A673 (cell line): ENCODE results near the gene SNX32.

ENCODE experiments used
- CTCF ChIP-seq: fragments of 300-800, 200-600 bp; sonication (generic); conservative IDR thresholded peaks from 2 replicates; pipeline ENCODE4 v1.5.1; 2017; ENCODE audit warnings: low read depth, mild to moderate bottlenecking, antibody characterized with exemption, low read length, moderate library complexity, mixed read lengths
- EZH2 ChIP-seq: fragments of 200-600 bp; sonication (generic); IDR thresholded peaks from 2 replicates; pipeline ENCODE4 v1.6.1; 2017; ENCODE audit warnings: borderline replicate concordance, low read depth, mild to moderate bottlenecking, mixed read lengths, antibody characterized with exemption, low read length; ENCODE audit not compliant: poor library complexity, severe bottlenecking

GRCh38 chr11:65855927-65856363, 22.2 kb downstream of the SNX32 start:
- TF ChIP-seq CTCF, result no peak
- TF ChIP-seq EZH2, result no peak
